HG03521 (cell line): Measurements from ENCODE around the gene BCAS3.
A peak's percentile ranks its signal among the peaks of the same experiment; 100 is the strongest.
"Not testable (repeated sequence)": the region's sequence is repeated elsewhere in the genome, so short reads cannot be mapped to it uniquely, and the experiment has no call there.

Experiments
- ATAC-seq: cut with Tn5 transposase; IDR thresholded peaks from one replicate; pipeline ENCODE4 v1.9.1; 2021; ENCODE audit warnings: mild to moderate bottlenecking, moderate library complexity; ENCODE audit not compliant: unreplicated experiment

The BCAS3 gene

DNA sequence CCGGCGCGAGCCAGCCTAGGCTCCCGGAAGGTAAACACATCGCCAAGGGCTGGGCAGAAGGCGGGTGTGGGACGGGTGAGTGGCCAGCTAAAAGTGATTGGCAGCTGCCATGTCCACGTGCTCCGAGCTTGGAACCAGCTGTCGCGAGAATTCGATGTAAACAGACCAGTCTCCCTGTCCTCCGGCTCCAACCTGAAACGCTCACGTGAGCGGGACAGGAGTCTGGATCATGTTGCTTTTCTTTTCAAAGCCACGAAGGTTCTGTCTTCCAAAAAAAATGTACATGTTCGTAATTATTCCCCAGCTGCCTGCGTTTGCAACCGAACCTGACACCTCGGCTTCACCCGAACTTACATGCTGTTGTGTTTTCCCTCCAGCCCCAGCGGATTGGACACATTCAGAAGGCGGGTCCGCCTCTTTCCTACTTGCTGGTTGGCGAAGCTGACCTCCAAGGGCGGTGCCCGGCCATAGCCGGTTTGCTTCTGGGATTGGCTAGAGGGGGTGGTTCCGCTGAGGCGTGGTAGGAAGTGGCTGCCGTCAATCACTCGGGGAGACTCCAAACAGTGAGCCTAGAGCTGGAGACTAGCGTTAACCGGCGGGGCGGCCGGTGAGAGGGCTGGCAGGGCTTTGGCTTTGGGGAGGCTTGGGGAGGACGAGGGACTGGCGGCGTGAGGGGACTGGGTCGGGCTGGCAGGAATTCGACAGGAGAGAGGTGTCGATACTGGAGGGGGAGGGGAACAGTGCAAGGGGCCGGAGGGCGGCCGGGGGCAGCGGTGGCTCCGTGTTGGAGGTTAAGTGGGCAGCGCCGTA, at the start of gene BCAS3:
BCAS3 (plus strand) TSS at position 544 of the 810 bp plus-strand sequence.
- ATAC-seq = peak; percentile 95

- no peak for ATAC-seq
Observed at GRCh38 chr17:60628252-60628889, 49.3 kb upstream of the BCAS3 start.

GRCh38 chr17:60629120-60629519, 48.5 kb upstream of the BCAS3 start:
- ATAC-seq = no peak

- ATAC-seq = no peak
Observed at GRCh38 chr17:60630352-60630751, 47.3 kb upstream of the BCAS3 start.

GRCh38 chr17:60631119-60631518, 46.5 kb upstream of the BCAS3 start:
- no peak for ATAC-seq

DNA sequence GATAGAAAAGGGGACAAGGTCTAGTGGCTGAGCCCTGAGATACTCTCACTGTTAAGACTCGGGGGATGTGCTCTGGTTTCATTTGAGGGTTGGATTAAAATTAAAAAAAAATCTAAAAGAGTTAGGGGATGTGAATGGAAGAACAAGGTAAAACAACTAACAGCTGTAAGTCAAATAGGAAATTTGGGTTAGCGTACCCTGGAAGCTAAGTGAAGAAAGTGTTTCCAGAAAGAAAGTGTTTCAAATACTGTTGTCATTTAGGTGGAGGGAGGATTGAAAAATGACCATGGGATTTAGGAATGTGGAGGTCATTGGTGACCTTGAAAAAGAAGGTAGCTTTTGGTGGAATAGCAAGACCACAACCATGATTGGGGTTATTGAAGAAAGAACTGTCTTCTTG, 40.0 kb upstream of the BCAS3 start:
- ATAC-seq = no peak

DNA sequence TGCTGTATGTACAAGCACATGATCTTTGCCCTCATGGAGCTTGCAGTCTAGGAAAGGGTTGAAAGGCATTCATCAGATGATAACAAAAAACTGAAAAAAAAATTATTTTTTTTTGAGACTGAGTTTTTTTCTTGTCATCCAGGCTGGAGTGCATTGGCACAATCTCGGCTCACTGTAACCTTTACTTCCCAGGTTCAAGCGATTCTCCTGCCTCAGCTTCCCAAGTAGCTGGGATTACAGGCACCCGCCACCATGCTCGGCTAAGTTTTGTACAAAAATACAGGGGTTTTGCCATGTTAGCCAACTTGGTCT, 38.7 kb upstream of the BCAS3 start:
- ATAC-seq = no peak

GRCh38 chr17:60640503-60640902, 37.1 kb upstream of the BCAS3 start:
- no peak for ATAC-seq

DNA sequence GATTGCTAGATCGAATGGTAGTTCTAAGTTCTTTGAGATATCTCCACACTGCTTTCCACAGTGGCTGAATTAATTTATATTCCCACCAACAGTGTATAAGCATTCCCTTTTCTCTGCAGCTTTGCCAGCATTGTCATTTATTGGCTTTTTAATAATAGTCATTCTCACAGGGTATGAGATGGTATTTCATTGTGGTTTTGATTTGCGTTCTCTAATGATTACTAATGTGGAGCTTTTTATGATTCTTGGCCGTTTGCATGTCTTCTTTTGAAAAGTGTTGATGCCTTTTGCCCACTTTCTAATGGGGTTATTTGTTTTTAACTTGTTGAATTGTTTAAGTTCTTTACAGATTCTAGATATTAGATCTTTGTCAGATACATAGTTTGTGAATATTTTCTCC, 36.5 kb upstream of the BCAS3 start:
- ATAC-seq = no peak

DNA sequence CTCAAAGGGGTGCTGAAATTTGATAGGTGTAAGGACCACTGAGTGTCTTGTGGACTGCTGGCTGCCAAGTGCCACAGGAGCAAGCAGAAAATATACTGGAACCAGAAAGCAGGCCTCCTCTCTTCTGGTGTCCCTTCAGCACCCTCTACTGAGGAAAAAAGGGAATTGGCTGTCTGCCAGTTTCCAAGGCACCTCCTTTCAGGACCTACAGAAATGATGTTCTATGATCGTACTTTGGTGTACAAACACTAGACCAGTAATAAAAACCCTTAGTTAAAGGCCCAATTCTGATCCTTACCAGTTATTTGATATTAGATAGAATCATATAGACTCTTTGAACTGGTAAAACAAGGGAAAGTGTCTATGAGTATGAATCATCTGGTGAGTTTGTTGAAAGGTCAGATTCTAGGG, 35.8 kb upstream of the BCAS3 start:
- no peak for ATAC-seq

DNA sequence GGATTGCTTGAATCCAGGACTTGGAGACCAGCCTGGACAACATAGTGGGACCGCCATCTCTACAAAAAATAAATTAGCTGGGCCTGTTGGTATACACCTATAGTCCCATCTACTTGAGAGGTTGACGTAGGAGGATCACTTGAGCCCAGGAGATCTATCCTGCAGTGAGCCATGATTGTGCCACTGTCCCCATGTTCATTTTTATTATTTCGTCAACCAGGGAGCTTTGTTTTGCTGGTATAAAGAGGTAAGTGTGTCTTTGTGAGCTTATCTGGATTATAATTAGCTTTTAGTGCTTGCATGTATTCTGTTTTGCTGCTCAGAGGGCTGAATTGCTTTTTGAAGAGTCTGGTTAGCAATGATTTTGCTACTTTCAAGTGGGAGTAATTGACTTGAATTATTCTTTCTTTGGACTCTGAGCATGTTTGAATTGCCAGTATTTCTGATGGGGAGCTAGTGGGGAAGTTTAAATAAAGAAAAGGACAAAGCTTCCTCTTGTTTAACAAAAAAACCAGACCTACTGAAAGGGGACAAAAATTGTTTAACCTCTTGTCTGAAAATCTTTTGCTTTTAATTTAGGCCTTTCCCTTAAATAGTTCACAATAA, 31.6 kb upstream of the BCAS3 start:
- no peak for ATAC-seq

DNA sequence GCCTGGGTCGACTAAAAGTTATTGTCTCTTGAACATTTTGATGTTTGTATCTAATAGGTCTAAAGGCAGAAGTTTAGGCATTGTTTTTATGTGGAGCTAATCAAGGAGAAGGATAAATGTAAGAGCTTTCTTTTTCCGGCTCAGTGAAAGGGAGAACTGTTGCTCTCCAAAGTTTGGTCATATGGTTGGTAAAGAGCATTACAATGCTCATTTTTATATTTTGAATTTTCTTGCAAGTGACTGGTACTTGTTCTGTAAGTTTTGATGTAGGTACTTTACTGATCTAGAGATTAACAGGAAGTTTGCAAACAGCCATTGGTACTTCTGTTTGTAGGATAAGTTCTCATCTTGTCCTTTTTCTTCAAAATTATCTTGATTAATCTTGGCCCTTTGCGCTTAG, 30.9 kb upstream of the BCAS3 start:
- no peak for ATAC-seq

- ATAC-seq = no peak
Observed at GRCh38 chr17:60647705-60648104, 29.9 kb upstream of the BCAS3 start.

DNA sequence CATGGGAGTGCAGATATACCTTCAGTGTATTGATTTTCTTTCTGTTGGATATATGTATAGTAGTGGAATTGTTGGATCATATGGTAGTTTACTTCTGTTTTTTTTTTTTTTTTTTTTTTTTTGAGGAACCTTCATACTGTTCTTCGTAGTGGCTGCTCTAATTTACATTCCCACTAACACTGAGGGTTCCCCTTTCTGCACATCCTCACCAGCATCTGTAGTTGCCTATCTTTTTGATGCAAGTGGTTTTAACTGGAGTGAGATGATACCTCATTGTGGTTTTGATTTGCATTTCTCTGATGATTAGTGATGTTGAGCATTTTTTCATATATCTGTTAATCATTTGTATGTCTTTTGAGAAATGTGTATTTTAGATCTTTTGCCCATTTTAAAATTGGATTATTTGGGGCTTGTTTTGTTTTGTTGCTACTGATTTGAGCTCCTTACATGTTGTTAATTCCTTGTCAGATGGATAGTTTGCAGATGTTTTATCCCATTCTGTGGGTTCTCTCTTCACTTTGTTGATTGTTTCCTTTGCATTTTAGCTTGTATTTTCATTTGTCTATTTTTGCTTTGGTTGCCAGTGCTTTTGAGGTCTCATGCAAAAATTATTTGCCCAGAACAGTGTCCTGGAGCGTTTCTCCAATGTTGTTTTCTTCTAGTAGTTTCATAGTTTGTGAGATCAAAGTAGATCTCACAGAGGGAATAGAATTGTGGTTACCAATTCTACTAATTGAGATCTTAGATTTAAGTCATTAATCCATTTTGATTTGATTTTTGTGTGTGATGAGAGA, 25.0 kb upstream of the BCAS3 start:
- ATAC-seq = peak; percentile 79

DNA sequence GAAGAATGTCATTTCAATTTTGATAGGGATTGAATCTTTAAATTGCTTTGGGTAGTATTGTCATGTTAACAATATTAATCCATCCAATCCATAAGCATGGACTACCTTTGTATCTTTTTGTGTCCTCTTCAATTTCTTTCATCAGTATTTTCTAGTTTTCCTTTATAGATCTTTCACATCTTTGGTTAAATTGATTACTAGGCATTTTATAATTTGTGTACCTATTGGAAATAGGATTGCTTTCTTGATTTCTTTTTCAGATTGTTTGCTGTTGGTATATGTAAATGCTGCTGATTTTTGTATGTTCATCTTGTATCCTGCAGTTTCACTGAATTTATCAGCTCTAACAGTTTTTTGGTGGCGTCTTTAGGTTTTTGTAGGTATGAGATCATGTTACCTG, 24.1 kb upstream of the BCAS3 start:
- no peak for ATAC-seq

GRCh38 chr17:60656499-60656898, 21.2 kb upstream of the BCAS3 start:
- no peak for ATAC-seq

- no peak for ATAC-seq
Observed at GRCh38 chr17:60659156-60659555, 18.5 kb upstream of the BCAS3 start.

DNA sequence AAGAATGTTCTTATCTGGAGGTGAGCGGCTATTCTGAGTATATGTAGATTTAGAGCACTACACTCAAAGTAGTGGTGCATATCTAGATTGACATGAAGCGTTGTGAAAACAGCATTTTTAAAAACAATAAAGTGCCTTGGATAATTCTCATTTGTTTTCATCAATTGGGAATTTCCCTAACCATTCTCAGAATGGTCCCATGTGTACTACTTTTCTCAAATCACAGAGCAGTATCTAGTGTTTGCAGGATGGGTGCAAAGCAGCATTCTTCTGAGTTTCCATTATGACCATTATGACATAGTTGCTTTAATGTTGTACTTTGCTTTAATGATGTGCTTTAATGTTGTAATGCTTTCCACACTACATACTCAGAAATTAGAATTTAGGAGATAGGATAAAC, 16.2 kb upstream of the BCAS3 start:
- no peak for ATAC-seq

DNA sequence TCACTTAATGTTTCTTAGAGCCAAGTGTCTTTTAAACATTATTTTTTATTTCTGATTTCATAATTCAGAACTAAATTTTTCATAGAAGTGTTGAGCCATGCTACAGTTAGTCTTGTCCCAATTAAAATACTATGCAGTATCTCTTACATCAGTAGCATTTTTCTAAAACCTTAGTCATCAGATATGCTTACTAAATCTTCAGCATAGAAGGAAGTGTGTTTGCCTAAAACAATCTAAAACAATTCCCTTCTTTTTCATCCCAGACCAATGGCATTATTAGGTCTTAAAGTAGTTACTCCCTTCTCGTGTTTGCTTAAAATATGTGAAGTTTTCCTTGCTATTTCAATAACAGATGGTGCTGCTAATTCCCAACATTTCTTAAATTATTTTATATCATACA, 13.6 kb upstream of the BCAS3 start:
- ATAC-seq = no peak

DNA sequence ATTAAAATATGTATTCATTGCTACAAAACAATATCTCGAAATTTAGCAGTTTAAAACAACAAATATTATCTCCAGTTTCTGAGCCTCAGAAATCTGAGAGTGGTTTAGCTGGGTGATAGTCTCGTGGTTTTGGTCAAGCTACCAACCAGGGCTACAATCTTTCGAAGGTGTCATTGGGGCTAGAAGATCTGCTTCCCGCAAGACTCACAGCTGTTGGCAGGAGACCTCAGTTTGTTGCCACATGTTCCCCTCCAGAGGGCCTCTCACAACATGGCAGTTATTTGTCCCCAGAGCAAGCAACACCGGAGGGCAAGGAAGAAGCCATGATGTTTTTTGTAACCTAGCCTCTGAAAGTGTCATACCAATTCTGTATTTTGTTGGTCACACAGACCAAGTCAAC, 12.0 kb upstream of the BCAS3 start:
- no peak for ATAC-seq

- not testable (repeated sequence) for ATAC-seq
Observed at GRCh38 chr17:60668741-60669140, 8.9 kb upstream of the BCAS3 start.

GRCh38 chr17:60671482-60671881, 6.2 kb upstream of the BCAS3 start:
- ATAC-seq = no peak
